ENCODE data around the gene COBL.
"Not testable (repeated sequence)": the region's sequence is repeated elsewhere in the genome, so short reads cannot be mapped to it uniquely, and the experiment has no call there.

Gene COBL

GRCh38 chr7:51000956-51001355 is 315.7 kb downstream of the COBL start:
- no peak for DNase-seq (ENCODE audit: low read depth)

GRCh38 chr7:50994753-50995319 is 321.8 kb downstream of the COBL start:
- no peak for DNase-seq (ENCODE audit: low read depth)

- DNase-seq (ENCODE audit: low read depth) = not testable (repeated sequence)
These were observed 326.4 kb downstream of the COBL start for GRCh38 chr7:50990214-50990613.

GRCh38 chr7:50988988-50989387 is 327.6 kb downstream of the COBL start:
- no peak for DNase-seq (ENCODE audit: low read depth)

- no peak for DNase-seq (ENCODE audit: low read depth)
These were observed 328.1 kb downstream of the COBL start for GRCh38 chr7:50988465-50988864.

GRCh38 chr7:50985096-50985495 is 331.5 kb downstream of the COBL start:
- no peak for DNase-seq (ENCODE audit: low read depth)

GRCh38 chr7:50983850-50984249 is 332.8 kb downstream of the COBL start:
- no peak for DNase-seq (ENCODE audit: low read depth)

- DNase-seq (ENCODE audit: low read depth) = no peak
These were observed 334.0 kb downstream of the COBL start for GRCh38 chr7:50982626-50983025.

GRCh38 chr7:50981743-50982142 is 334.9 kb downstream of the COBL start:
- DNase-seq (ENCODE audit: low read depth) = no peak

GRCh38 chr7:50980411-50980810 is 336.2 kb downstream of the COBL start:
- DNase-seq (ENCODE audit: low read depth) = no peak

GRCh38 chr7:50978633-50979215 is 337.9 kb downstream of the COBL start:
- DNase-seq (ENCODE audit: low read depth) = no peak

- DNase-seq (ENCODE audit: low read depth) = no peak
These were observed 339.2 kb downstream of the COBL start for GRCh38 chr7:50977421-50977820.

GRCh38 chr7:50976064-50976463 is 340.5 kb downstream of the COBL start:
- no peak for DNase-seq (ENCODE audit: low read depth)

- DNase-seq (ENCODE audit: low read depth) = no peak
These were observed 342.4 kb downstream of the COBL start for GRCh38 chr7:50974240-50974639.

- DNase-seq (ENCODE audit: low read depth) = no peak
These were observed 342.8 kb downstream of the COBL start for GRCh38 chr7:50973814-50974213.

- DNase-seq (ENCODE audit: low read depth) = no peak
These were observed 346.5 kb downstream of the COBL start for GRCh38 chr7:50970092-50970491.
